ENCODE data around the gene KCNH8. TPM values are rescaled to one million over a fixed set of nuclear protein-coding genes. Genes with fewer than 3 reads are reported as not detected.

KCNH8 gene
- polyA plus RNA-seq, 3 donors: 0.03 TPM; not detected in 2

GRCh38 chr3:19107719-19108118, 40.6 kb upstream of the KCNH8 start:
- TF ChIP-seq, protein P1, sequence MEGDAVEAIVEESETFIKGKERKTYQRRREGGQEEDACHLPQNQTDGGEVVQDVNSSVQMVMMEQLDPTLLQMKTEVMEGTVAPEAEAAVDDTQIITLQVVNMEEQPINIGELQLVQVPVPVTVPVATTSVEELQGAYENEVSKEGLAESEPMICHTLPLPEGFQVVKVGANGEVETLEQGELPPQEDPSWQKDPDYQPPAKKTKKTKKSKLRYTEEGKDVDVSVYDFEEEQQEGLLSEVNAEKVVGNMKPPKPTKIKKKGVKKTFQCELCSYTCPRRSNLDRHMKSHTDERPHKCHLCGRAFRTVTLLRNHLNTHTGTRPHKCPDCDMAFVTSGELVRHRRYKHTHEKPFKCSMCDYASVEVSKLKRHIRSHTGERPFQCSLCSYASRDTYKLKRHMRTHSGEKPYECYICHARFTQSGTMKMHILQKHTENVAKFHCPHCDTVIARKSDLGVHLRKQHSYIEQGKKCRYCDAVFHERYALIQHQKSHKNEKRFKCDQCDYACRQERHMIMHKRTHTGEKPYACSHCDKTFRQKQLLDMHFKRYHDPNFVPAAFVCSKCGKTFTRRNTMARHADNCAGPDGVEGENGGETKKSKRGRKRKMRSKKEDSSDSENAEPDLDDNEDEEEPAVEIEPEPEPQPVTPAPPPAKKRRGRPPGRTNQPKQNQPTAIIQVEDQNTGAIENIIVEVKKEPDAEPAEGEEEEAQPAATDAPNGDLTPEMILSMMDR (IDR thresholded peaks at IDR 0.05): no peak
- WGBS (ENCODE audit: insufficient coverage): 89% methylated on average over 3 of the region's 3 CpGs
- Mint-ChIP-seq H3K4me1 (peaks cover 8% of the 10 kb centered on the region), H3K27ac (no peak overlapping the region), H3K27me3 (ENCODE audit: low read depth in 3 of 3) (peaks cover 0 to 2% (median 0%) of the 10 kb centered on the region in 3 donors), H3K36me3 (no peaks in the 10 kb centered on the region), H3K9me3 (peaks cover 8 to 20% (median 9%) of the 10 kb centered on the region in 7 donors), H3K4me3 (no peak overlapping the region)
- H3K9me3 ChIP-seq (replicated peaks in 1 of 2; ENCODE audit: control insufficient read depth in 1 of 2, insufficient read depth in 1 of 2, low read length in 2 of 2): peaks cover 12 to 25% of the 10 kb centered on the region in 2 donors
- H3K4me2 ChIP-seq (replicated peaks; ENCODE audit: extremely low read depth, low read length, poor library complexity, severe bottlenecking): no peak overlapping the region
- H4K20me1 ChIP-seq (ENCODE audit: insufficient read depth, low read length): no peaks in the 10 kb centered on the region
- intact Hi-C loops (cut with micrococcal nuclease): no loop called here
- H3K27me3 ChIP-seq (ENCODE audit: control insufficient read depth in 2 of 2, insufficient read depth in 2 of 2, low read length in 2 of 2): no peaks in the 10 kb centered on the region
- H3K4me3 ChIP-seq (replicated peaks in 1 of 3; ENCODE audit: low read depth in 2 of 3, low read length in 3 of 3): no peak overlapping the region
- H3K79me2 ChIP-seq (ENCODE audit: insufficient read depth, low read length): no peaks in the 10 kb centered on the region
- no peaks in the 10 kb centered on the region for H3K36me3 ChIP-seq (replicated peaks in 1 of 2; ENCODE audit: control insufficient read depth in 1 of 2, insufficient read depth in 2 of 2, low read length in 2 of 2)
- H3K4me1 ChIP-seq (ENCODE audit: control insufficient read depth in 1 of 2, insufficient read depth in 2 of 2, low read length in 2 of 2): no peaks in the 10 kb centered on the region
- no peak overlapping the region for H3K9ac ChIP-seq (ENCODE audit: insufficient read depth, low read length, poor library complexity, severe bottlenecking)
- no peak for DNase-seq
- no peak overlapping the region for H2AFZ ChIP-seq (ENCODE audit: insufficient read depth, low read depth, low read length, poor library complexity, severe bottlenecking)
- no peak overlapping the region for H3K27ac ChIP-seq (ENCODE audit: low read depth in 1 of 2, low read length in 2 of 2)

GRCh38 chr3:19110335-19110895, 37.9 kb upstream of the KCNH8 start:
- Mint-ChIP-seq H3K27ac (no peak overlapping the region), H3K4me1 (peaks cover 4% of the 10 kb centered on the region), H3K4me3 (no peak overlapping the region), H3K27me3 (ENCODE audit: low read depth in 3 of 3) (peaks cover 0 to 2% (median 0%) of the 10 kb centered on the region in 3 donors), H3K36me3 (no peaks in the 10 kb centered on the region), H3K9me3 (peaks cover 0 to 20% (median 6%) of the 10 kb centered on the region in 7 donors)
- Histone ChIP-seq H3K4me1 (ENCODE audit: control insufficient read depth in 1 of 2, insufficient read depth in 2 of 2, low read length in 2 of 2) (no peaks in the 10 kb centered on the region), H4K20me1 (ENCODE audit: insufficient read depth, low read length) (no peaks in the 10 kb centered on the region), H2AFZ (ENCODE audit: insufficient read depth, low read depth, low read length, poor library complexity, severe bottlenecking) (no peak overlapping the region), H3K4me2 (replicated peaks; ENCODE audit: extremely low read depth, low read length, poor library complexity, severe bottlenecking) (no peak overlapping the region), H3K4me3 (replicated peaks in 1 of 3; ENCODE audit: low read depth in 2 of 3, low read length in 3 of 3) (no peak overlapping the region), H3K9ac (ENCODE audit: insufficient read depth, low read length, poor library complexity, severe bottlenecking) (no peak overlapping the region), H3K27me3 (ENCODE audit: control insufficient read depth in 2 of 2, insufficient read depth in 2 of 2, low read length in 2 of 2) (no peaks in the 10 kb centered on the region), H3K9me3 (replicated peaks in 1 of 2; ENCODE audit: control insufficient read depth in 1 of 2, insufficient read depth in 1 of 2, low read length in 2 of 2) (peaks cover 12 to 21% of the 10 kb centered on the region in 2 donors), H3K79me2 (ENCODE audit: insufficient read depth, low read length) (no peaks in the 10 kb centered on the region), H3K27ac (ENCODE audit: low read depth in 1 of 2, low read length in 2 of 2) (no peak overlapping the region), H3K36me3 (replicated peaks in 1 of 2; ENCODE audit: control insufficient read depth in 1 of 2, insufficient read depth in 2 of 2, low read length in 2 of 2) (no peaks in the 10 kb centered on the region)
- no peak for DNase-seq
- intact Hi-C loops (cut with micrococcal nuclease): no loop called here
- 100% methylated on average over 1 of the region's 1 CpG for WGBS (ENCODE audit: insufficient coverage)
- TF ChIP-seq, protein P1 (IDR thresholded peaks at IDR 0.05): no peak
